ENCODE data around the gene ARHGAP28. TPM values are rescaled to one million over a fixed set of nuclear protein-coding genes. Genes with fewer than 3 reads are reported as not detected.

ARHGAP28 gene
- total and polyA plus RNA-seq, 2 of the 13 experiments (the other 11 are each of a cell fraction or from before 2014, with no cell fraction given) = not detected

- TF ChIP-seq SRSF1 (optimal IDR thresholded peaks at IDR 0.05; ENCODE audit: low read depth, low read length) (no peak), TP53 (CRISPR knock-in tag; conservative IDR thresholded peaks at IDR 0.05) (no peak), CAMTA2 (CRISPR knock-in tag; IDR thresholded peaks at IDR 0.05; ENCODE audit: borderline replicate concordance) (no peak), GLMP (CRISPR knock-in tag; IDR thresholded peaks at IDR 0.05; ENCODE audit: borderline replicate concordance) (no peak), ZNF713 (CRISPR knock-in tag; IDR thresholded peaks at IDR 0.05) (no peak), ZNF17 (CRISPR knock-in tag; IDR thresholded peaks at IDR 0.05) (no peak), ZMYM3 (CRISPR knock-in tag; IDR thresholded peaks at IDR 0.05) (no peak), TBP (CRISPR knock-in tag; IDR thresholded peaks at IDR 0.05) (no peak), REPIN1 (CRISPR knock-in tag; IDR thresholded peaks at IDR 0.05; ENCODE audit: borderline replicate concordance, low read depth) (no peak), ATM (IDR thresholded peaks at IDR 0.05; ENCODE audit: borderline replicate concordance) (no peak), ZNF678 (CRISPR knock-in tag; IDR thresholded peaks at IDR 0.05) (no peak)
Observed at GRCh38 chr18:6879508-6880195, 150.1 kb downstream of the ARHGAP28 start.

More at GRCh38 chr18:6879508-6880195, 150.1 kb downstream of the ARHGAP28 start:
- ATAC-seq = no peak
- Histone ChIP-seq H3K27me3 (ENCODE audit: control insufficient read depth in 1 of 2, insufficient read depth in 2 of 2, low read length in 2 of 2) (peaks cover 4 to 45% of the 10 kb centered on the region in 2 experiments; a peak in 4 of 5 replicates), H3K9me3 (ENCODE audit: low read length) (no peaks in the 10 kb centered on the region), H3K4me3 (replicated peaks in 1 of 3; ENCODE audit: insufficient read depth in 1 of 3, low read depth in 2 of 3, low read length in 3 of 3) (no peak overlapping the region), H4K20me1 (ENCODE audit: insufficient read depth, low read length) (no peaks in the 10 kb centered on the region), H3K4me2 (ENCODE audit: low read depth, low read length) (no peak overlapping the region), H2AFZ (ENCODE audit: low read length) (no peak overlapping the region), H3K9ac (ENCODE audit: insufficient read depth, low read depth, low read length) (no peak overlapping the region), H3K27ac (ENCODE audit: extremely low read length, insufficient read depth, low read length) (no peak overlapping the region), H3K79me2 (ENCODE audit: insufficient read depth, low read length) (no peaks in the 10 kb centered on the region), H3K4me1 (ENCODE audit: insufficient read depth, low read length) (no peaks in the 10 kb centered on the region), H3K36me3 (replicated peaks in 1 of 2; ENCODE audit: control insufficient read depth in 1 of 2, insufficient read depth in 2 of 2, low read length in 2 of 2) (no peaks in the 10 kb centered on the region)
- WGBS (ENCODE audit: low lambda C conversion rate) = 25% methylated on average over 14 of the region's 14 CpGs
- FAIRE-seq = no peak
- in situ Hi-C loops (cut with HindIII; ENCODE audit: extremely low pct_ligation_motif_present, low pct_unique_long_range_greater_than_20kb) (loop anchor here (25.0 kb wide), 2 partner anchors 992 to 1267 kb away; partner anchors contain the start of gene TMEM200C), intact Hi-C loops (cut with micrococcal nuclease; ENCODE audit: unreplicated experiment) (no loop called here)
- BruUV-seq (replicated peaks) = no TSS peak
- no peak for DNase-seq (ENCODE audit: low spot score)
- POLR2A ChIA-PET = no interaction called here
- CTCF ChIA-PET (ENCODE audit: low intra/inter-chr PET ratio, low total read pairs) = no interaction called here

All from HepG2 (cell line).